Measurements from ENCODE around the gene SLC36A1.

Gene SLC36A1

GRCh38 chr5:151451626-151452520, 4.5 kb downstream of the SLC36A1 start:
- no peak for DNase-seq (ENCODE audit: low spot score)

GRCh38 chr5:151454166-151454565, 6.8 kb downstream of the SLC36A1 start:
- no peak for DNase-seq (ENCODE audit: low spot score)

GRCh38 chr5:151454889-151455288, 7.5 kb downstream of the SLC36A1 start:
- DNase-seq (ENCODE audit: low spot score), result no peak

GRCh38 chr5:151456321-151456940, 9.0 kb downstream of the SLC36A1 start:
- DNase-seq (ENCODE audit: low spot score), result no peak

- no peak for DNase-seq (ENCODE audit: low spot score)
Observed at GRCh38 chr5:151458314-151458713, 10.9 kb downstream of the SLC36A1 start.

- no peak for DNase-seq (ENCODE audit: low spot score)
Observed at GRCh38 chr5:151459680-151460324, 12.4 kb downstream of the SLC36A1 start.

- no peak for DNase-seq (ENCODE audit: low spot score)
Observed at GRCh38 chr5:151461312-151461711, 13.9 kb downstream of the SLC36A1 start.

- no peak for DNase-seq (ENCODE audit: low spot score)
Observed at GRCh38 chr5:151463137-151464029, 16.0 kb downstream of the SLC36A1 start.

- no peak for DNase-seq (ENCODE audit: low spot score)
Observed at GRCh38 chr5:151464101-151464500, 16.7 kb downstream of the SLC36A1 start.

- DNase-seq (ENCODE audit: low spot score), result no peak
Observed at GRCh38 chr5:151465476-151465875, 18.1 kb downstream of the SLC36A1 start.

- DNase-seq (ENCODE audit: low spot score), result no peak
Observed at GRCh38 chr5:151467576-151467975, 20.2 kb downstream of the SLC36A1 start.

- no peak for DNase-seq (ENCODE audit: low spot score)
Observed at GRCh38 chr5:151469386-151469785, 22.0 kb downstream of the SLC36A1 start.

- DNase-seq (ENCODE audit: low spot score), result no peak
Observed at GRCh38 chr5:151469992-151470391, 22.6 kb downstream of the SLC36A1 start.

- DNase-seq (ENCODE audit: low spot score), result no peak
Observed at GRCh38 chr5:151470439-151470838, 23.0 kb downstream of the SLC36A1 start.

- DNase-seq (ENCODE audit: low spot score), result no peak
Observed at GRCh38 chr5:151471276-151471675, 23.9 kb downstream of the SLC36A1 start.

GRCh38 chr5:151474799-151475198, 27.4 kb downstream of the SLC36A1 start:
- DNase-seq (ENCODE audit: low spot score), result no peak

GRCh38 chr5:151475388-151475787, 28.0 kb downstream of the SLC36A1 start:
- DNase-seq (ENCODE audit: low spot score), result no peak

GRCh38 chr5:151476016-151476415, 28.6 kb downstream of the SLC36A1 start:
- no peak for DNase-seq (ENCODE audit: low spot score)

GRCh38 chr5:151477101-151477500, 29.7 kb downstream of the SLC36A1 start:
- no peak for DNase-seq (ENCODE audit: low spot score)

- no peak for DNase-seq (ENCODE audit: low spot score)
Observed at GRCh38 chr5:151480384-151481293, 33.2 kb downstream of the SLC36A1 start.

GRCh38 chr5:151483176-151483575, 35.8 kb downstream of the SLC36A1 start:
- no peak for DNase-seq (ENCODE audit: low spot score)

Data from left forelimb (tissue), 1 donor.